Kidney (tissue), 14 donors: ENCODE data around the gene CCDC102B. TPM values are rescaled to one million over a fixed set of nuclear protein-coding genes. Genes with fewer than 3 reads are reported as not detected.

Experiments
- DNase-seq, 5 donors: peaks; one replicate each; pipeline ENCODE4 v3.0.0-alpha.2; 2013 to 2020
- FAIRE-seq: peaks from 2 replicates; lab custom pipeline; 2012; peaks lifted over from hg19 to GRCh38; lab: Jason Lieb, UNC
- H3K27ac ChIP-seq, 2 donors: one replicate each; pipeline ENCODE4 v1.7.0; 2013; ENCODE audit warnings: low read depth in 2 of 2, low read length in 2 of 2, inconsistent platforms in 1 of 2
- H3K27me3 ChIP-seq: one replicate; pipeline ENCODE4 v1.7.1; 2013; ENCODE audit warnings: low read length, inconsistent platforms; ENCODE audit not compliant: control insufficient read depth, insufficient read depth
- H3K36me3 ChIP-seq, 3 donors: one replicate each; pipeline versions ENCODE4 v1.7.0 to v1.7.1; 2013; ENCODE audit warnings: low read length in 3 of 3, control low read depth in 1 of 3, inconsistent platforms in 1 of 3; ENCODE audit not compliant: insufficient read depth in 3 of 3, control insufficient read depth in 2 of 3
- H3K4me1 ChIP-seq, 3 donors: one replicate each; pipeline versions ENCODE4 v1.7.0 to v1.7.1; 2013; ENCODE audit warnings: low read length in 3 of 3, inconsistent platforms in 1 of 3, low read depth in 1 of 3; ENCODE audit not compliant: control insufficient read depth in 2 of 3, insufficient read depth in 2 of 3
- H3K4me3 ChIP-seq, 3 donors: one replicate each; pipeline versions ENCODE4 v1.7.0 to v1.8.1; 2013; ENCODE audit warnings: low read length in 3 of 3, control low read depth in 1 of 3, inconsistent platforms in 1 of 3
- H3K9ac ChIP-seq, 3 donors: one replicate each; pipeline versions ENCODE4 v1.7.0 to v1.7.1; 2013; ENCODE audit warnings: low read length in 3 of 3, control low read depth in 1 of 3, inconsistent platforms in 1 of 3
- H3K9me3 ChIP-seq, 3 donors: one replicate each; pipeline versions ENCODE4 v1.7.0 to v1.7.1; 2013; ENCODE audit warnings: low read length in 3 of 3, control low read depth in 1 of 3, inconsistent platforms in 1 of 3; ENCODE audit not compliant: control insufficient read depth in 2 of 3, insufficient read depth in 1 of 3
- intact Hi-C: fragments of 100-400 bp; cut with DNase I; formaldehyde crosslinking; loops from one replicate; pipeline ENCODE4 v1.11.1; 2022
- polyA plus RNA-seq: library from polyadenylated mRNA; stranded (reverse); fragments of 350-450 nt; fragmentation: Illumina TruSeq; extraction: RNeasy Lipid Tissue Mini Kit (QIAGEN cat#74804); gene quantifications from one replicate; pipeline ENCODE4 v1.2.3, GENCODE V29; 2014; ENCODE audit warnings: low read depth, low replicate concordance; ENCODE audit not compliant: insufficient read depth
- total RNA-seq: library from RNA; stranded (reverse); fragmentation: NEBNext Ultra II Directional; extraction: Animal tissue kit (Norgen Biotek cat#: 25700); gene quantifications from one replicate; pipeline ENCODE4 v1.2.1, GENCODE V29; 2021
- TF ChIP-seq, protein P1 (sequence below): IDR thresholded peaks from 3 replicates; pipeline ENCODE4 v1.5.1; 2012; ENCODE audit warnings: mild to moderate bottlenecking, moderate library complexity, borderline replicate concordance; ENCODE audit not compliant: insufficient read depth; ENCODE audit errors: extremely low read depth
- donor health status: control.
- donor health status: control.
- donor health status: control.
- donor health status: control.
- donor health status: control.
- donor health status: DM: yes; HTN: yes; CAD: no.
- donor health status: Normal renal cell carcinoma (clear cell type).

CCDC102B gene
- total and polyA plus RNA-seq, 2 donors from 2014 or later: 3.6 to 6.8 TPM

DNA sequence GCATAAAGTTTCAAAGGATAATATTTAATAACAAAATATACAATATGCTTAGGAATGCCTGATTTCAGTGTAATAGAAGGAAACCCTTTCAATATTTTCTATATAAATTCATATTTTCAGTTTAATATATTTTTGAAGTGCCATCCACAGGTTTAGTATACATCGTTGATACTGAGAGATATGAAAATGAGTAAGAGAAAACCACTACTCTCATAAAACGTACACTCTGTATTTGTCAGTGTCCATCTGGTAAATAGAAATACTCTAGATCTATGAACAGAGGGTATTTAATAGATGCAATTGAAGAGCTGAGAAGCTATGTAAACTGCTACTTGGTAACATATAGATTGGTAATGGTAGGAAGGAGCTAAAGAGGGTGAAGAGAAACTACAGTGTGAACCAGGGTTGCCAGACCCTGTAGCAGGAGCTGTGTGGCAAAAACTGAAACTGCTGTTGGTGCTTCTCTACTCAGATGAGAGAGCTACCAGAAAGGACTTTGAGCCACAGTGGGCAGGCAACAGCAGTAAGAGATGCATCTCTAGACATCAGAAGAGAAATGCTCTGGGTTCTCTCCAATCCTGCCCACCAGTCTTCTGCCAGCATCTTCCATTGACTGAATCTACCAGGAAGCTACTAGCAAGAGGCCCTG, 187.4 kb downstream of the CCDC102B start:
- no peaks in the 10 kb centered on the region for H3K27me3 ChIP-seq
- TF ChIP-seq, protein P1, sequence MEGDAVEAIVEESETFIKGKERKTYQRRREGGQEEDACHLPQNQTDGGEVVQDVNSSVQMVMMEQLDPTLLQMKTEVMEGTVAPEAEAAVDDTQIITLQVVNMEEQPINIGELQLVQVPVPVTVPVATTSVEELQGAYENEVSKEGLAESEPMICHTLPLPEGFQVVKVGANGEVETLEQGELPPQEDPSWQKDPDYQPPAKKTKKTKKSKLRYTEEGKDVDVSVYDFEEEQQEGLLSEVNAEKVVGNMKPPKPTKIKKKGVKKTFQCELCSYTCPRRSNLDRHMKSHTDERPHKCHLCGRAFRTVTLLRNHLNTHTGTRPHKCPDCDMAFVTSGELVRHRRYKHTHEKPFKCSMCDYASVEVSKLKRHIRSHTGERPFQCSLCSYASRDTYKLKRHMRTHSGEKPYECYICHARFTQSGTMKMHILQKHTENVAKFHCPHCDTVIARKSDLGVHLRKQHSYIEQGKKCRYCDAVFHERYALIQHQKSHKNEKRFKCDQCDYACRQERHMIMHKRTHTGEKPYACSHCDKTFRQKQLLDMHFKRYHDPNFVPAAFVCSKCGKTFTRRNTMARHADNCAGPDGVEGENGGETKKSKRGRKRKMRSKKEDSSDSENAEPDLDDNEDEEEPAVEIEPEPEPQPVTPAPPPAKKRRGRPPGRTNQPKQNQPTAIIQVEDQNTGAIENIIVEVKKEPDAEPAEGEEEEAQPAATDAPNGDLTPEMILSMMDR: no peak
- intact Hi-C loops: no loop called here
- no peak overlapping the region for H3K9ac ChIP-seq
- no peak for DNase-seq
- no peak overlapping the region for H3K27ac ChIP-seq
- no peak overlapping the region for H3K4me3 ChIP-seq
- H3K36me3 ChIP-seq: no peaks in the 10 kb centered on the region
- no peaks in the 10 kb centered on the region for H3K4me1 ChIP-seq
- no peak for FAIRE-seq
- H3K9me3 ChIP-seq: peaks cover 0 to 4% (median 0%) of the 10 kb centered on the region in 3 donors

DNA sequence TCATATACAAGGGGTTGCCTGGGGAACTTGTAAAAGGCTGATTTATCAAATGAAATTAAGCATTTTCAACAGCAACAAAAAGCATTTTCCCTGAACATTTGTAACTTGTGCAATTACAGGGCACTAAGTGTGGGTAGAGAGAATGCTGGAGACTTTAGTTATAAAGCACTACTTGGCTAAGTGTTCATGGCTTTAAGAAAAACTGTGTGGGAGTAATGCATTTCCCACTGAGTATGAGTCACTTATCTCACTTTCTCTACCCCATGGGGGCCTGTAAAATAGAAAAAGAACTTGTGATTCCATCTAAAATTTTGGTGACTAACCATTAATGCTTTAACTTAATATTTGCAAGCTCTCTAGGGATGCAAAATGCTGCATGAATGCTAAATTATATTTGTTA, 193.4 kb downstream of the CCDC102B start:
- no peak overlapping the region for H3K4me3 ChIP-seq
- no peaks in the 10 kb centered on the region for H3K36me3 ChIP-seq
- no peak for DNase-seq
- FAIRE-seq: no peak
- TF ChIP-seq, protein P1: no peak
- H3K4me1 ChIP-seq: no peaks in the 10 kb centered on the region
- intact Hi-C loops: no loop called here
- peaks cover 0 to 4% (median 0%) of the 10 kb centered on the region in 3 donors for H3K9me3 ChIP-seq
- H3K27me3 ChIP-seq: no peaks in the 10 kb centered on the region
- no peak overlapping the region for H3K9ac ChIP-seq
- H3K27ac ChIP-seq: no peak overlapping the region

DNA sequence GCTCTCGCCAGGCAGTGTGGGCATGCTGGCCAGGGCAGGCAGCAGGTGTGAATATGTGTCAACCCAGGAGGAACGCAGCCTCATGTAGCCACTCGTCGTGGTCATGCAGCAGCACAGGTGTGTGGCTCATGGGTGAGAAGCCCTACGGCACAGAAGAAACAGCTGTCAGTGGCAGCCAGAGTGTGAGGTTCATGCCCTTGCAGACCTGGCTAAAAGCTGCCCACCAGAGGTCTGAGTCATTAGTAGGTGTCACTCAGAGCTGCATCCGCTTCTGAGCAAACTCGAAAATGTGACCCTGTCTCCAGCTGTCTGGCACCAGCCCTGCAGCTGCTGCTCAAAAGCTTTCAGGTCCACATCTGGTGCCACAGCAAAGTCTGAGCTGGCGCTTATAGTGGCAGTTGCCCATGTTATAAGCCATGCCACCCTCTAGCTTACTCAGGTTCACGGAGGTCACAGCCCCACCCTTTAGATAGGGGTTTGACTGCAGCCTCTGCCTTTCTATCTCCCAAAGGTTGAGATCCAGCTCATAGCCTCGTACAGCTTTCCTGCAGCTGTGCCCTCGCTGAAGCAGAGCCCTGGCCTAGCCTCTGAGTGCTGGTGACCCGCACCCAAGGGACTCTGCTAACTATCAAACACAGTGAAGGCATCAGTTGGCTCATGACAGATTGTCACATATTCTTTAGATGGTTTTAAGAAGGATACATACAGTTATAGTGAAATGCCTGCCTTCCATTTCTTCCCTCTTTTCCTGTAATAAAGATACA, 195.0 kb downstream of the CCDC102B start:
- peak in 1 of 5 donors; percentile 26 for DNase-seq
- no peaks in the 10 kb centered on the region for H3K27me3 ChIP-seq
- no peak overlapping the region for H3K27ac ChIP-seq
- intact Hi-C loops: no loop called here
- H3K36me3 ChIP-seq: no peaks in the 10 kb centered on the region
- no peak for FAIRE-seq
- no peak overlapping the region for H3K9ac ChIP-seq
- no peaks in the 10 kb centered on the region for H3K9me3 ChIP-seq
- H3K4me3 ChIP-seq: no peak overlapping the region
- no peaks in the 10 kb centered on the region for H3K4me1 ChIP-seq
- TF ChIP-seq, protein P1: no peak
